Measurements from ENCODE around the gene TBX4. TPM values are rescaled to one million over a fixed set of nuclear protein-coding genes. Genes with fewer than 3 reads are reported as not detected.
"Not testable (repeated sequence)": the region's sequence is repeated elsewhere in the genome, so short reads cannot be mapped to it uniquely, and the experiment has no call there.

Gene TBX4
- polyA plus RNA-seq, 3 donors: not detected

DNA sequence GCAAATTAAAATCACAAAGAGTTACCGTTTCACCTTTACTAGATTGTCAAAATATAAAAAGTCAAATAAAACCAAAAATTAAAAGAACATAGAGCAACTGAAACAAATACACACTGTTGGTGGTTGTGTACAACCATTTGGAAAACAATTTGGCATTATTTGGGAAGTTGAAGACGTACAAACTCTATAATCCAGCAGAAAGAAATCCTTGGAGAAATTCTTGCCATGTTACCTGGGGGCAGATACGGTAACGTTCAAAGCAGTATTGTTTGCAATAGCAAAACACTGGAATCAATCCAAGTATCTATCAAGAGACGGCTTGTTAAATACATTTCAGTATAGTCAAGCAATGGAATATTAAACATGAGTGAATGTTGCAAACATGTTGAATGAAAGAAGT is 56.7 kb downstream of the TBX4 start:
- no CpG with 5 or more reads among the region's 5 CpGs for WGBS (ENCODE audit: insufficient coverage)
- DNase-seq: no peak
- H3K36me3 ChIP-seq (replicated peaks in 1 of 2; ENCODE audit: control insufficient read depth in 1 of 2, insufficient read depth in 2 of 2, low read length in 2 of 2): no peaks in the 10 kb centered on the region
- TF ChIP-seq, protein P1, sequence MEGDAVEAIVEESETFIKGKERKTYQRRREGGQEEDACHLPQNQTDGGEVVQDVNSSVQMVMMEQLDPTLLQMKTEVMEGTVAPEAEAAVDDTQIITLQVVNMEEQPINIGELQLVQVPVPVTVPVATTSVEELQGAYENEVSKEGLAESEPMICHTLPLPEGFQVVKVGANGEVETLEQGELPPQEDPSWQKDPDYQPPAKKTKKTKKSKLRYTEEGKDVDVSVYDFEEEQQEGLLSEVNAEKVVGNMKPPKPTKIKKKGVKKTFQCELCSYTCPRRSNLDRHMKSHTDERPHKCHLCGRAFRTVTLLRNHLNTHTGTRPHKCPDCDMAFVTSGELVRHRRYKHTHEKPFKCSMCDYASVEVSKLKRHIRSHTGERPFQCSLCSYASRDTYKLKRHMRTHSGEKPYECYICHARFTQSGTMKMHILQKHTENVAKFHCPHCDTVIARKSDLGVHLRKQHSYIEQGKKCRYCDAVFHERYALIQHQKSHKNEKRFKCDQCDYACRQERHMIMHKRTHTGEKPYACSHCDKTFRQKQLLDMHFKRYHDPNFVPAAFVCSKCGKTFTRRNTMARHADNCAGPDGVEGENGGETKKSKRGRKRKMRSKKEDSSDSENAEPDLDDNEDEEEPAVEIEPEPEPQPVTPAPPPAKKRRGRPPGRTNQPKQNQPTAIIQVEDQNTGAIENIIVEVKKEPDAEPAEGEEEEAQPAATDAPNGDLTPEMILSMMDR (IDR thresholded peaks at IDR 0.05): no peak
- no peaks in the 10 kb centered on the region for H3K9me3 ChIP-seq (replicated peaks in 1 of 2; ENCODE audit: control insufficient read depth in 1 of 2, insufficient read depth in 1 of 2, low read length in 2 of 2)
- no peak overlapping the region for H3K4me3 ChIP-seq (replicated peaks in 1 of 3; ENCODE audit: low read depth in 2 of 3, low read length in 3 of 3)
- Mint-ChIP-seq H3K27ac (no peak overlapping the region), H3K27me3 (ENCODE audit: low read depth in 3 of 3) (peaks cover 7 to 20% (median 9%) of the 10 kb centered on the region in 3 donors), H3K4me3 (no peak overlapping the region), H3K36me3 (no peaks in the 10 kb centered on the region), H3K4me1 (no peaks in the 10 kb centered on the region), H3K9me3 (no peaks in the 10 kb centered on the region)
- H3K79me2 ChIP-seq (ENCODE audit: insufficient read depth, low read length): no peaks in the 10 kb centered on the region
- H3K9ac ChIP-seq (ENCODE audit: insufficient read depth, low read length, poor library complexity, severe bottlenecking): no peak overlapping the region
- H4K20me1 ChIP-seq (ENCODE audit: insufficient read depth, low read length): no peaks in the 10 kb centered on the region
- no peak overlapping the region for H3K4me2 ChIP-seq (replicated peaks; ENCODE audit: extremely low read depth, low read length, poor library complexity, severe bottlenecking)
- intact Hi-C loops (cut with micrococcal nuclease): no loop called here
- no peak overlapping the region for H2AFZ ChIP-seq (ENCODE audit: insufficient read depth, low read depth, low read length, poor library complexity, severe bottlenecking)
- H3K27me3 ChIP-seq (ENCODE audit: control insufficient read depth in 2 of 2, insufficient read depth in 2 of 2, low read length in 2 of 2): peaks cover 2% of the 10 kb centered on the region in 2 donors
- H3K4me1 ChIP-seq (ENCODE audit: control insufficient read depth in 1 of 2, insufficient read depth in 2 of 2, low read length in 2 of 2): no peaks in the 10 kb centered on the region
- no peak overlapping the region for H3K27ac ChIP-seq (ENCODE audit: low read depth in 1 of 2, low read length in 2 of 2)

DNA sequence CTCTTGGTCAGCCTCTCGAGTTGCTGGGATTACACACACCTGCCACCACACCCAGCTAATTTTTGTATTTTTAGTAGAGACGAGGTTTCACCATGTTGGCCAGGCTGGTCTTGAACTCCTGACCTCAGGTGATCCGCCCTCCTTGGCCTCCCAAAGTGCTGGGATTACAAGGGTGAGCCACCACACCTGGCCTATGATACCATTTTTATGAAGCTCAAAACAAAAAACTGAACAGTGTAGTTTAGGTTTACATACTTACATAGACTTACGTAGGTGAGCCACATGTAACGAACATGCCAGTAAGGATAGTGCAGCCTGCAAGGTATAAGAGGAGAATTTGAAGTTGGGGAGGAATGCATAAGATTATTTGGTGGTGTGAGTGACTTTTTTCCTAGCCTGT is 57.2 kb downstream of the TBX4 start:
- DNase-seq; H3K27me3 ChIP-seq (ENCODE audit: control insufficient read depth in 2 of 2, insufficient read depth in 2 of 2, low read length in 2 of 2); intact Hi-C loops (cut with micrococcal nuclease); H3K9me3 Mint-ChIP-seq; H3K79me2 ChIP-seq (ENCODE audit: insufficient read depth, low read length); H3K4me2 ChIP-seq (replicated peaks; ENCODE audit: extremely low read depth, low read length, poor library complexity, severe bottlenecking); H3K36me3 Mint-ChIP-seq; H3K4me1 Mint-ChIP-seq; H4K20me1 ChIP-seq (ENCODE audit: insufficient read depth, low read length); H3K9me3 ChIP-seq (replicated peaks in 1 of 2; ENCODE audit: control insufficient read depth in 1 of 2, insufficient read depth in 1 of 2, low read length in 2 of 2); H3K36me3 ChIP-seq (replicated peaks in 1 of 2; ENCODE audit: control insufficient read depth in 1 of 2, insufficient read depth in 2 of 2, low read length in 2 of 2); H3K4me3 Mint-ChIP-seq; H3K9ac ChIP-seq (ENCODE audit: insufficient read depth, low read length, poor library complexity, severe bottlenecking); H3K4me3 ChIP-seq (replicated peaks in 1 of 3; ENCODE audit: low read depth in 2 of 3, low read length in 3 of 3); H2AFZ ChIP-seq (ENCODE audit: insufficient read depth, low read depth, low read length, poor library complexity, severe bottlenecking); H3K4me1 ChIP-seq (ENCODE audit: control insufficient read depth in 1 of 2, insufficient read depth in 2 of 2, low read length in 2 of 2); H3K27ac Mint-ChIP-seq; H3K27ac ChIP-seq (ENCODE audit: low read depth in 1 of 2, low read length in 2 of 2): not testable (repeated sequence)
- peaks cover 5 to 18% (median 9%) of the 10 kb centered on the region in 3 donors for H3K27me3 Mint-ChIP-seq (ENCODE audit: low read depth in 3 of 3)
- 100% methylated on average over 2 of the region's 5 CpGs for WGBS (ENCODE audit: insufficient coverage)
